Measurements from ENCODE around the gene MAP7D1. TPM values are rescaled to one million over a fixed set of nuclear protein-coding genes. Genes with fewer than 3 reads are reported as not detected.
A peak's percentile ranks its signal among the peaks of the same experiment; 100 is the strongest.

The MAP7D1 gene
- total RNA-seq, 1 donor from 2014 or later, result 363 TPM

GRCh38 chr1:36165145-36165544 lies 9.2 kb downstream of the MAP7D1 start:
- Histone ChIP-seq H3K27me3 (ENCODE audit: low read depth) (no peaks in the 10 kb centered on the region), H3K9me3 (replicated peaks) (no peaks in the 10 kb centered on the region), H3K36me3 (peaks cover 6% of the 10 kb centered on the region), H3K4me1 (peaks cover 100% of the 10 kb centered on the region), H3K27ac (replicated peaks) (peak overlapping the region; percentile 100), H3K4me3 (no peak overlapping the region)
- no peak for TF ChIP-seq CTCF (IDR thresholded peaks at IDR 0.05; ENCODE audit: borderline replicate concordance)
- DNase-seq, result no peak
- intact Hi-C loops (cut with micrococcal nuclease), result no loop called here

- DNase-seq, result no peak
- no peaks in the 10 kb centered on the region for H3K27me3 ChIP-seq (ENCODE audit: low read depth)
- peaks cover 11% of the 10 kb centered on the region for H3K36me3 ChIP-seq
- no peak for TF ChIP-seq CTCF (IDR thresholded peaks at IDR 0.05; ENCODE audit: borderline replicate concordance)
- H3K4me1 ChIP-seq, result peaks cover 100% of the 10 kb centered on the region
- intact Hi-C loops (cut with micrococcal nuclease), result no loop called here
- peak overlapping the region; percentile 100 for H3K27ac ChIP-seq (replicated peaks)
- H3K9me3 ChIP-seq (replicated peaks), result no peaks in the 10 kb centered on the region
- H3K4me3 ChIP-seq, result no peak overlapping the region
Observed at GRCh38 chr1:36166136-36166535, 10.2 kb downstream of the MAP7D1 start.

- intact Hi-C loops (cut with micrococcal nuclease), result no loop called here
- peaks cover 100% of the 10 kb centered on the region for H3K4me1 ChIP-seq
- H3K4me3 ChIP-seq, result no peak overlapping the region
- H3K36me3 ChIP-seq, result peaks cover 22% of the 10 kb centered on the region
- no peaks in the 10 kb centered on the region for H3K27me3 ChIP-seq (ENCODE audit: low read depth)
- peak overlapping the region; percentile 100 for H3K27ac ChIP-seq (replicated peaks)
- DNase-seq, result no peak
- no peak for TF ChIP-seq CTCF (IDR thresholded peaks at IDR 0.05; ENCODE audit: borderline replicate concordance)
- no peaks in the 10 kb centered on the region for H3K9me3 ChIP-seq (replicated peaks)
Observed at GRCh38 chr1:36166938-36167905, 11.3 kb downstream of the MAP7D1 start.

- Histone ChIP-seq H3K4me1 (peaks cover 100% of the 10 kb centered on the region), H3K36me3 (peaks cover 34% of the 10 kb centered on the region), H3K9me3 (replicated peaks) (no peaks in the 10 kb centered on the region), H3K4me3 (no peak overlapping the region), H3K27me3 (ENCODE audit: low read depth) (no peaks in the 10 kb centered on the region), H3K27ac (replicated peaks) (peak overlapping the region; percentile 100)
- intact Hi-C loops (cut with micrococcal nuclease), result no loop called here
- no peak for TF ChIP-seq CTCF (IDR thresholded peaks at IDR 0.05; ENCODE audit: borderline replicate concordance)
- no peak for DNase-seq
Observed at GRCh38 chr1:36168514-36168913, 12.6 kb downstream of the MAP7D1 start.

- TF ChIP-seq CTCF (IDR thresholded peaks at IDR 0.05; ENCODE audit: borderline replicate concordance), result no peak
- DNase-seq, result no peak
- H3K36me3 ChIP-seq, result peaks cover 58% of the 10 kb centered on the region
- peak overlapping the region; percentile 100 for H3K27ac ChIP-seq (replicated peaks)
- H3K4me3 ChIP-seq, result peak overlapping the region; percentile 10
- H3K27me3 ChIP-seq (ENCODE audit: low read depth), result no peaks in the 10 kb centered on the region
- intact Hi-C loops (cut with micrococcal nuclease), result no loop called here
- H3K4me1 ChIP-seq, result peaks cover 100% of the 10 kb centered on the region
- H3K9me3 ChIP-seq (replicated peaks), result no peaks in the 10 kb centered on the region
Observed at GRCh38 chr1:36170643-36171412, 14.9 kb downstream of the MAP7D1 start.

Measured in left ventricle myocardium inferior (tissue), 1 donor.